8988T (cell line): ENCODE results near the gene HUNK.
A peak's percentile ranks its signal among the peaks of the same experiment; 100 is the strongest.
"Not testable (repeated sequence)": the region's sequence is repeated elsewhere in the genome, so short reads cannot be mapped to it uniquely, and the experiment has no call there.

Source experiments
- DNase-seq: peaks from one replicate; pipeline ENCODE4 v3.0.0; 2011

The HUNK gene

GRCh38 chr21:31871371-31871770 lies 1.4 kb upstream of the HUNK start:
- not testable (repeated sequence) for DNase-seq

GRCh38 chr21:31872072-31872451 lies 758 bp upstream of the HUNK start:
- DNase-seq: no peak

DNA sequence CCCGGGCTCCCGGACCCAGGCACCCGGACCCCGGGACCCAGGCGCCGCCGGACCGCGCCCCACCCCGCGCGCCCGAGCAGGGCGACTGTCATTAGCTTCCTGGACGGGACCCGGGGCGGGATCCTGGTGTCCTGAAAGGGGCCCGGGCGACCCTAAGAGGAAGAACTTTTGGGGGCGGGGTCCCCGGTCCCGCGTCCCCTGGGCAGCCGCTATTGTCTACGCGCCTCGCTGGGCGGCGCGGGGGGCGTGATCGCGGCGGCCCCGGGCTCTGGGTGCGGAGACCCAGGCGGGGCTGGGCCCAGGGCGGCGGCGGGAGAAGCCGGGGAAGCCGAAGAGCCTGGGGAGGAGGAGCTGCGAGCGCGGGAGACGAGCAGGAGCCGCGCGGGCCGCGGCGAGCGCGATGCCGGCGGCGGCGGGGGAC lies 465 bp downstream of the HUNK start:
- DNase-seq: no peak

- peak; percentile 61 for DNase-seq
These were observed 1.1 kb downstream of the HUNK start for GRCh38 chr21:31873696-31874599.

DNA sequence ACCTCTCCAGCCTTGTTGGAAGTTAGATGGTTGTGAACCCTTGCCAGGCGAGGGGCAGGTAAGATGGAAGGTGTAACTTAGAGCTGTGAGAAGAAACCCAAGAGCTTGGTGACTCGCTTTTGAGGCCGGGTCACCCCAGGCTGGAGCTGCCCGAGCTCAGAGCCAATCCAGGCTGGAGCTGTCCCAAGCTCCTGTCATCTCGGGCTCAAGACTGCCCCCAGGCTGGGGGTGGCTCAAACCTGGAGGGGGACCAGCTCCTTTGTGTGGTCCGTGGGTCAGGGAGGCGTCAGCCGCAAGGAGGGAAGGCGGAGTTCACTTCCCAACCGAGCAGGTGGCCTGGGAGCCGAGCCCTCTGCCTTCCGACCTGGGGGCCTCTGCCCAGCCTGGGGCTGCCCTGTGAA lies 2.0 kb downstream of the HUNK start:
- no peak for DNase-seq

- DNase-seq: no peak
These were observed 2.7 kb downstream of the HUNK start for GRCh38 chr21:31875496-31876015.

GRCh38 chr21:31877463-31877957 lies 4.7 kb downstream of the HUNK start:
- DNase-seq: no peak

- DNase-seq: no peak
These were observed 6.0 kb downstream of the HUNK start for GRCh38 chr21:31878831-31879230.

DNA sequence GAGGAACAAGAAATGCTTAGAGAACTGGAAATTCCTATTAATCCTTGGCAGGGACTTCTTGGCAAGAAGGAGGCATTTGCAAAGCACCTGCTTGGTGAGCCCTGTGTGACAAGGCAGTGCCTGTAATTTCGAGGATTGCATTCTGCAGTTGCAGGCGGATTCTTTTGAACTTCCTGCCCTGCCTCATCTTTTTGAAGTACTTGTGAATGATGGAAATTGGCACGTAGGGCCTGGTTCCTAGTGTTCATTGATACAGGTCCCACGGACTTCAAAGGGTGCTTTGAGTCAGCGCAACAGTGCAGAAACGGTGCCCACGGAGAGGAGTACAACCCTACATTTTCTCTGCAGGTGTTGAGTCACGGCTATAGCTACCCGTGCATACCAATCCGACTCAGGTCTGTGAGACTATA lies 6.4 kb downstream of the HUNK start:
- DNase-seq: no peak

DNA sequence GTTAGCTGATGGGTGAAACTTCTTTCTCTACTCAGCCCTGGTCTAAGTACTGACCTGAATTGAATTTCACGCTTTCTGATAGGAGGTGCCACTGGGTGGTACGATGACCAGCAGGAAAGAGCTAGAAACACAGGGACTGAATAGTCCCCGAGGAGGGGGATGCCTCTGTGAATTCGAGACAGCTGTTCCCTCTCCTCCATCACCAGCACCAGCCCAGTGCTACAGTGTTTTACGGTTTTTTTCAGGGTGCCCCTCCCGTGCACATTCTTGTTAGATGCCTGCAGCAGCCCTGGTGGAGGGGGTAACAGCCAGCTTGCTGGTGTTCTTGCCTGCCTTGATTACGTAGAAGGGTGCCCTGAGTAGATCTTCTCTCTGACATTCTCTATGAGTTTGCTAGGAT lies 7.1 kb downstream of the HUNK start:
- no peak for DNase-seq

DNA sequence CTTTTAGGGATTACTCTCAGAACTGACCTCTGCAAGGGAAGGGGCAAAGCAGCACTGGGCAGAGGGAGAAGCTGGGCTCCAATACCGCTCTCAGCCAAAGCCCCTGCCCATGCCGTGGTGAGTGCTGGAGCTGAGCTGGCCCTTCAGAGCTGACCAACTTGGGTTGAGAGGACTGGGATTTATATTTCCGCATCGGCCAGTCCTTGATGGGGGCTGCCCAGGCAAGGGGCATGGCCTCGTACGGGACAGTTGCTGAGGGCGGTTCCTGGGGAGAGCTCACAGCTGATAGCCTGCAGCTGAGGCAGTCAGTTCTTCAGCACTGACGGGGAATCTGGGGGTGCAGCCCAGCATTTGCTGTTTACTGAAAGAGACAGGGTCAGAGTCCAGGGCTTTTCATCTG lies 8.0 kb downstream of the HUNK start:
- no peak for DNase-seq

GRCh38 chr21:31882711-31883110 lies 9.9 kb downstream of the HUNK start:
- no peak for DNase-seq

DNA sequence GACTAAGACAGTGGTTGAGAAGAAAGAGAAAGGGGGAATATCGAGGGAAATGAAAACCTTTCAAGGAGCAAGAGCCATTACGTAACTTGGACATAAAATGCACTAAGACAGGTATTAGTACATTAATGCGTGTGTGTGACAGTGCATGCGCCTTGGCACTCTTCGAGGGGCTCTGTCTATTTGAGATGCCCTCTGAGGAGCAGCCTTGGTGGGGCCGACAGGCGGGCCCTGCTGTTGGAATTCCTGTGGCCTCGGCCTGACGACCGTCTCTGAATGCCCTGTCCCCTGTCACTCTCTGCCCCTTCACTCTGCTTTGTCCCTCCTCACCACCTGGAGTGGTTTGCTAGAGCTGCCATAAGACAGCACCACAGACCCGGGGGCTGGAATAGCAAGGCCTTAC lies 12.3 kb downstream of the HUNK start:
- no peak for DNase-seq

GRCh38 chr21:31886915-31887314 lies 14.1 kb downstream of the HUNK start:
- DNase-seq: no peak

DNA sequence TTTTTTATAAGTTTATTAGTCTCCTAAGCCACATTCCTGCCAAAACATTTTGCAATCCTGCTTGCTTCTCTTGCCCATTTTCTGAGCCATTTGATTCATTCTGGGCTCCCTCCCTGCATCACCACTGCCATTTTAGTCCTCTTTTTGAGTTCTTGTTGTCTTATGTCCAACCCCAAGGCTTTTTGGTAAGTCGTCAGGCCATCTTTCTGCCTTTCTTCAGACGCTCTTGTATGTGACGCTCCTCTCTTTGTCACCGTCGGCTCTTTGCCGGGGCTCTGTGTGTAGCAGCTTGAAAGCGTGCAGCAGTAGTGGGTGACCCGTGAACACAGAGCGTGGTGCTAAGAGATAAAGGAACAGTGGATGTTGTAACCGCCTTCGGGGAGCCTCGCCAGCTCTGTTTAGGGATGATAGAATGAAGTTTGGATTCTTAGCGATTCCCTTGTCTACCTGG lies 14.6 kb downstream of the HUNK start:
- no peak for DNase-seq

GRCh38 chr21:31888936-31889371 lies 16.1 kb downstream of the HUNK start:
- DNase-seq: no peak

- no peak for DNase-seq
These were observed 16.6 kb downstream of the HUNK start for GRCh38 chr21:31889460-31889859.

- DNase-seq: no peak
These were observed 19.9 kb downstream of the HUNK start for GRCh38 chr21:31892686-31893085.

- DNase-seq: no peak
These were observed 21.1 kb downstream of the HUNK start for GRCh38 chr21:31893851-31894415.

GRCh38 chr21:31894457-31894856 lies 21.6 kb downstream of the HUNK start:
- DNase-seq: no peak

DNA sequence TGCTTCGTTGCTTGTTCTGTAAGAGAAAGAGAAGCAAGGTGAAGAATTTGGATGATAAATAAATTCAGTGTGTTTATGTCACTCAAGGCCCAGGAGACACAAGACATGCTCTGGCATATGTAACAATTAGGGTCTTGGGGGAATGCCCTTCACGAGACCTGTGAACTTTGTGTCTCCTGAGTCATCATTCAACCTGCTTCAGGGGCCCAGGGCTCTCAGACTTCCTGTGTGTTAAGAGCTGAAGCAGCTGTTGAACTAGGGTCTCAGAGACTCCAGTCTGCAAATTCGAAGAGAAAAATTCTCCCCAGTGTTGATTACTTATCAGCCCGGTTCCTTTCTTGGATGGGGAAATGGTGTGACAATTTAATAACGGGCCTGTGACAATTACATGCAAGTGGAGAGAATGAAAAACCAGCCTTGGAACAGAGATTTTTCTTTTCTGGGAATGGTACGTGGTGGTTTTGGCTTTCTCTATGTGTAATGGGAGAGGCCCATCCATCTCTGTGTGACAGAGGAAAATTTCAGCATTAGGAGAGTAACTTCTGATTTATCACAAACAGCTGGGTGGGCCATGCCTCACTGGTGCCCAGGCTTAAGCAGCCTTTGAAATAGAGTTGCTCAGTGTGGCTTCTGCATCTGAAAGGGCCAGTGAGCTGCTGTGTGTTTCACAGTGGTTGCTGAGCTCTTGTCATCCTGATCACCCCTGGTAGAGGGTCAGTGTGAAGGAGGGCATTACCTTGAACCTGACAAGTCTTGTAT lies 22.4 kb downstream of the HUNK start:
- DNase-seq: no peak

GRCh38 chr21:31896019-31896418 lies 23.2 kb downstream of the HUNK start:
- DNase-seq: no peak

GRCh38 chr21:31897311-31897710 lies 24.5 kb downstream of the HUNK start:
- no peak for DNase-seq
